SHP77 treated with DMSO at 0.1 percent for 48 hours (cell line): ENCODE data around the gene CNIH2.

Experiments
- DNase-seq: peaks from one replicate; lab custom pipeline; 2025; lab: John Stamatoyannopoulos, UW

Gene CNIH2

GRCh38 chr11:66331542-66332370 is 53.8 kb downstream of the CNIH2 start:
- no peak for DNase-seq

DNA sequence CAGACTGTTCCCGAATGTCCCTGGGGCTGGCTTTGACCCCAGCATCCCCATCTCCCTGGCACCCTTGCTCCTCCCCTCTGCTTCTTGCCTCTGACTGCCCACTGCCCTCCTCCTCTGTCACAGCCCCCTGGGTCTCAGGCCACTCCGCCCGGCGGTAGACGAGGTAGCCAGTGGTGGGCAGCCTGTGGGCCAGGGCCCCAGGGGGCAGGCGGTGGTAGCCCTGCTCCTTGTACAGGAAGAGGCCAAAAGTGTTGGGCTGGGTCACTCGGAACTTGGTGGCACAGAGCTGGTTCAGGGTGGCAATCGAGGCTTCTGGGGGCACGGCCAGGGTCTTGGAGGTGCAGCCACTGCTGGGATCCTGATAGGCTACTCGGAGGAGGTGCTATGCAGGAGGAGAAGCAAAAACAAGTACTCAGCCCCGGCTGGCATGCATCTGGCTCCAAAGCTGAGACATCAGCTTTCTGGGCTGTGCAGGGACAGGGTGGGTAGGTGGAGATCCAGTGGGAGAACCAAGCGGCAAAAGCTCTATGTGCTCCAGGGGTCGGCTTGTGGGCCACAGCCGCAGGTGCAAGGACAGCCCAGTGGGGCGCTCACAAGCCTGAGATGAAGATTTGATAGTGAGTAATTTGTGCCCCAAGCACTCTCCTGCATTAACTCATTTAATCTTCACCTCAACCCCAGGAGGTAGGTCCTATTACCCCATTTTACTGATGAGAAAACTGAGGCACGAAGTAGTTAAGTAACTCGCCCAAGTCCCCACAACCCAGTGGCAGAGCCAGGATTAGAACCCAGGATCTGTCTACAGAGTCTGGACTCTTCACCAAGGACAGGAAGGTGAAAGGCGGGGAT is 54.6 kb downstream of the CNIH2 start:
- no peak for DNase-seq

- DNase-seq, result no peak
Observed at GRCh38 chr11:66333220-66333877, 55.4 kb downstream of the CNIH2 start.
